Activated CD4-positive, alpha-beta T cell treated with anti-CD3 and anti-CD28 coated beads, Interleukin-10, Interleukin-2, amounts not matched to agents 100 ng/mL and 50 ng/mL, durations not matched to agents 16 hours and 8 hours (primary cell): Measurements from ENCODE around the gene HTRA3.

Experiments
- DNase-seq: peaks from one replicate; pipeline ENCODE4 v3.0.0-alpha.2; 2020

HTRA3 gene

DNA sequence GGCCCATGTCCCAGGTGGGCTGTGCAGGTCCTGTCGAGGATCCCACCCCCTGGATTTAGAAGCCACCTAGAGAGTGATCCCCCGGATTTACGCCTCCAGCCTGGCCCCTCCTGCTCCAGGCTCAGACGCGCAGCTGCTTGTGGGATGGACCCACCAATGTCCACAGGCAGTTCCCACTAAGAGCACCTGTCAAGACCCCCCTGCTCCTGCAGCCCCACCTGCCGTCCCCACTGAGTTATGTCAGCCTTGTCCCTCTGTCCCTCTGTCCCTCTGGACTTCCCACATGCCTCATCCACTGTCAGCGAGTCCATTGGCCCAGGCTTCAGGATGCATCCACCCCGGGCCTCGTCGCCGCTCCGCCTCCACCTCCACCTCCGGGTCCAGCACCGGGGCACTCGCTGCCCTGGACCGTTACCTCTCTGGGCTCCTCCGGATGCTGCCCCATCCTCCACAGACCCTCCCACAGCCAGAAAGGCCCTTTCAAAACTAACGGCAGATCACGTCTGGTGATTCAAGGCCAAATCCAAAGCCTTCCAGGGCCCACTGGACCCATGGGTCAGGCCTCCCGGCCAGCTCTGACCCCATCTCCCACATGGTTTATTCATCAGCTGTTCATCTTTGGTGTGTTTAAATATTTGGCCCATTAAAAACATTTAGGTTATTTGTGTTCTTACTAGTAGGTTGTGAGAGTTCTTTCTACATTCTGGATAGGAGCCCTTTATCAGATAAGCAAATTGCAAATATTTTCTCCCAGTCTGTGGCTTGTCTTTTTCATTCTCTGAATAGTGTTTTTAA lies 28.3 kb downstream of the HTRA3 start:
- no peak for DNase-seq

DNA sequence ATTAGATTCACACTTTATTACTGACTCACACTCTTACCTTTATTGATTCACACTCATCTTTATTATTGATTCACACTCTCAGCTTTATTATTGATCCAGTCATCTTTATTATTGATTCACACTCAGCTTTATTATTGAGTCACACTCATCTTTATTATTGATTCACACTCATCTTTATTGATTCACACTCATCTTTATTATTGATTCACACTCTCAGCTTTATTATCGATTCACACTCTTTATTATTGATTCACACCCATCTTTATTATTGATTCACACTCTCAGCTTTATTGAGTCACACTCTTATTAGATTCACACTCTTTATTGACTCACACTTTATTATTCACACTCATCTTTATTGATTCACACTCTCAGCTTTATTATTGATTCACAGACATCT lies 31.3 kb downstream of the HTRA3 start:
- no peak for DNase-seq

DNA sequence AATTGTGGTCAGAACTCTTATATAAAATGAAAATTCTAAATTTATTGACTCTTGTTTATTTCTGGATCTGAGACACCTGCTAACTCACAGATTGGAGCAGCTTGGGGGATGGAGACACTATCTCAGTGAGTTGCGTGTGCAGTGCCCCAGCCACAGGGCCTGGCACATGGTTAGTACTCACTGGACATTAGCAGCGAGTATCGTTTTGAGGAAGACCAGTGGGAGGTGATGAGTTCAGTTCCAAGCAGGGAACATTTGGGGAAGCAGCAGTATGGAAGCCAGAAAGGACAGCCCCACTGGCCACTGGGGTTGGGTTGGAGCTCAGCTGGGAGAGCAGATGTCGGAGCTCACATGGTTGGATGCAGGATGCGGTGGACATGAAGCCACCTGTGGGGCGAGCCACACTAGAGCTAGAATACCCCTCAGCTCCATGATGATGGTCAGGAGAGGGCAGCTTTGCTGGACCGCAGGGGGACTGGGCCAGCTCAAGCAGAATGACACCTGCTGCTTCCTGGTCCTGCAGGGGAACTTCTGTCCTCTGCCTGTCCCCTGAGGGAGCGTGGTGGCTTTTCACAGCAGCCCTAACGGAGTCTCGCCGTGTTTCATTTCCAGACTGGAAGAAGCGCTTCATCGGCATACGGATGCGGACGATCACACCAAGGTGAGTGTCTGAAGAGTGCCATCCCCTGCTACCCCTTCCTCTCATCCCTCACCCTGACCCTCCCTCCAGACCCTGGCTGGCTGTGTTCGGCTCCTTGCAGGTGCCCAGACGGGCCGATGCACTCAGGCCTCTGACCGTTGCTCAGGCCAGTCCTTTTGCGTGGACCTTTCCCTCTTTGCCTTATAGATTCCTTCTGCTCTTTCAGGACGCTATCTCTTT lies 32.5 kb downstream of the HTRA3 start:
- DNase-seq: no peak

- no peak for DNase-seq
Measured at GRCh38 chr4:8303081-8303480, 33.5 kb downstream of the HTRA3 start.

DNA sequence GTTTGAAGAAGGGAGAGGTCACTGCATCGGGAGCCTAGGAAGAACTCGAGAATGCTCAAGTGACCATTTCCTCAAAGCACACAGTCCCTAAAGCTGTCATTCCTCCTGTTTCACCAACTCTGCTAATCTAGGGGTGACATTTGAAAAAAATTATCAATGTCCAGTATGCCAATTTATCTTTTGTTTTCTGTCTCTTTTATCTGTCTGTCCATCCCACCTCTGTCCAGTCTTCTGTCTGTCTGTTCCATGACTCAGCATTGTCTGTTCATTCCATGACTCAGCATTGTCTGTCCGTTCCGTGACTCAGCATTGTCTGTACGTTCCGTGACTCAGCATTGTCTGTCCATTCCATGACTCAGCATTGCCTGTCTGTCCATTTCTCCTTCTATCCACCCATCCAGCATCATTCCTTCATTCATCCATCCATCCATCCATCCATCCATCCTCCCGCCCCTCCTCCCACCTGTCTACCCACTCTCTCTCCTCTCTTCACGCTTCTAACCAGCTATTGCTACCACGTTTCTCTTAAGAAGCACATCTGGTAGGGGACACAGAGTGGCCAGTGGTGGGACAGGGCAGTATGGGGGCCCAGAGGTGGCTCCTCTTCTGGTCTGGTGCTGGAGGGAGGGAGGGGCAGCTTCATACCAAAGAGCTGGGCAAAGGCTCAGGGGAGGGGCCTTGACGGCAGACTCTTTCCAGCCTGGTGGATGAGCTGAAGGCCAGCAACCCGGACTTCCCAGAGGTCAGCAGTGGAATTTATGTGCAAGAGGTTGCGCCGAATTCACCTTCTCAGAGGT lies 34.1 kb downstream of the HTRA3 start:
- peak; percentile 34 for DNase-seq

GRCh38 chr4:8304827-8305695 lies 35.5 kb downstream of the HTRA3 start:
- no peak for DNase-seq

GRCh38 chr4:8305851-8306471 lies 36.4 kb downstream of the HTRA3 start:
- DNase-seq: no peak

GRCh38 chr4:8306511-8307021 lies 37.0 kb downstream of the HTRA3 start:
- DNase-seq: no peak

DNA sequence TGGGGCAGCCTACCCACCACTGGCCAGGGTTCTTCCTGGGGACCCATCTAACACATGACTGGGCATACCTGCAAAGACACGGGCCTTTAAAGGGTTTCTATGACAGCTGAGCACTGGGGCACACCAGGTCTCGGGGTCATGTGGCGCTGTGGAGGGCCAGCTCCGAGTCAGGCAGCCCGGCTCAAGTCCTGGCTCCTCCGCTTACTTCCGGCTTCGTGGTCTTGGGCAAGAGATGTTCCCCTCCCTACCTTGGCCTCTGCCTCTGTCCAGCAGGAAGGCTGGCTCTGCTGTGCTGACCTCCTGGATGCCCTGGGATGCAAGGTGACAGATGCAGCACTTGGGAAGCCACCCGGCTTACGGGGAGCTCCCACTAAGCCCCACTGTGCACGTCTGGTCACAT lies 37.6 kb downstream of the HTRA3 start:
- DNase-seq: no peak

- DNase-seq: no peak
Measured at GRCh38 chr4:8307714-8308113, 38.2 kb downstream of the HTRA3 start.

- DNase-seq: no peak
Measured at GRCh38 chr4:8308144-8308543, 38.6 kb downstream of the HTRA3 start.

- no peak for DNase-seq
Measured at GRCh38 chr4:8308856-8309771, 39.6 kb downstream of the HTRA3 start.

GRCh38 chr4:8310306-8310705 lies 40.8 kb downstream of the HTRA3 start:
- DNase-seq: no peak

GRCh38 chr4:8311101-8312068 lies 41.8 kb downstream of the HTRA3 start:
- DNase-seq: no peak

DNA sequence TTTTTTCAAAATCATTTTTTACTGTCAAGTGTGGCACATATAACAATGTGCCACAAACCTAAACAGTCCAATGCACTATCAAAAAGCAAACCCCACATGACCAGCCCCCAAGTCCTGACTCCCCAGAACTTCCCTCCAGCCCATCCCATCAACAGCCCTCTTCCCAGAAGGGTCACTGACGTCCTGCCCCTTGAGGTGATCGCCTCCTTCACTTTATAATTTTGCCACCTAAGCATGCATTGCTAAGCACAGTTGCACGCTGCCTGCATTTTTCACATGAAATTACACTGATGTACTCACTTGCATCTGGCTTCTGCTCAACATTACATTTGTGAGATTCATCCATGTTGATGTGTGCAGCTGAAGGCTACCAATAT lies 42.5 kb downstream of the HTRA3 start:
- no peak for DNase-seq

- no peak for DNase-seq
Measured at GRCh38 chr4:8312976-8313375, 43.4 kb downstream of the HTRA3 start.

- no peak for DNase-seq
Measured at GRCh38 chr4:8314691-8315255, 45.2 kb downstream of the HTRA3 start.

- DNase-seq: no peak
Measured at GRCh38 chr4:8315435-8316250, 46.1 kb downstream of the HTRA3 start.
